Psoas muscle (tissue), 8 donors: ENCODE measurements around the gene MX2. TPM values are rescaled to one million over a fixed set of nuclear protein-coding genes. Genes with fewer than 3 reads are reported as not detected.

Source experiments
- ATAC-seq, 4 donors: fragments of 200-7000 bp; cut with Tn5 transposase; one replicate each; pipeline ENCODE4 v1.9.1; 2020; ENCODE audit warnings: moderate library complexity in 3 of 4, mild to moderate bottlenecking in 2 of 4
- DNase-seq, 2 donors: peaks; one replicate each; pipeline ENCODE4 v3.0.0-alpha.2; 2020
- H3K27ac ChIP-seq: fragments of 200-600 bp; one replicate; pipeline ENCODE4 v1.8.0; 2022
- H3K27me3 ChIP-seq, 3 donors: fragments of 200-600 bp in 1 of 3; one replicate each; pipeline versions ENCODE4 v1.6.1 to v1.8.0; 2013 to 2022; ENCODE audit warnings: low read length in 2 of 3, mild to moderate bottlenecking in 2 of 3, moderate library complexity in 1 of 3; ENCODE audit not compliant: insufficient read depth in 3 of 3
- H3K36me3 ChIP-seq, 2 donors: fragments of 200-600 bp in 1 of 2; one replicate each; pipeline versions ENCODE4 v1.6.1 to v1.8.0; 2013 to 2022; ENCODE audit warnings: low read depth in 1 of 2, mild to moderate bottlenecking in 1 of 2, moderate library complexity in 1 of 2; ENCODE audit not compliant: insufficient read depth in 1 of 2
- H3K4me1 ChIP-seq: fragments of 200-600 bp; one replicate; pipeline ENCODE4 v1.8.0; 2022
- H3K4me3 ChIP-seq: fragments of 200-600 bp; one replicate; pipeline ENCODE4 v1.8.0; 2022; ENCODE audit warnings: mild to moderate bottlenecking
- H3K9me3 ChIP-seq: fragments of 200-600 bp; one replicate; pipeline ENCODE4 v1.8.0; 2022
- CTCF ChIP-seq: fragments of 200-600 bp; IDR thresholded peaks from one replicate; pipeline ENCODE4 v1.8.0; 2022; ENCODE audit warnings: antibody characterized with exemption
- WGBS, 3 donors: extraction: QIAGEN DNeasy Blood & Tissue Kit; methylation state at CpG; one replicate each; pipeline versions ENCODE4 v1.1.6 to v1.1.7; 2013; 5-methylcytosine and 5-hydroxymethylcytosine counted together
- intact Hi-C, 2 donors: fragments of 100-400 bp; cut with DNase I; formaldehyde crosslinking; loops; one replicate each; pipeline versions ENCODE4 v1.11.0 to v1.14.2; 2022
- polyA plus RNA-seq, 3 donors: library from polyadenylated mRNA; stranded (reverse); fragments of 200-250 nt; gene quantifications; one replicate each; pipeline ENCODE4 v1.2.3, GENCODE V29; 2013
- total RNA-seq, 4 donors: library from RNA; stranded (reverse); fragmentation: NEBNext Ultra II Directional in 2 of 4; extraction: Animal tissue kit (Norgen Biotek cat#: 25700) in 2 of 4; gene quantifications; one replicate each; pipeline versions ENCODE4 v1.2.1 to v1.2.4, GENCODE V29; 2021 to 2023
- donor health status: healthy with polysubstance abuse.
- donor health status: DM: no; HTN: no; CAD: no; lungs with moderate emphysema.
- donor health status: Bipolar disorder and iron deficiency.
- donor health status: healthy.
- donor health status: DM: yes; HTN: yes; CAD: no.
- donor health status: DM: no; HTN: no; CAD: no.
- donor health status: DM: no; HTN: no; CAD: no.
- donor health status: DM: yes; HTN: yes; CAD: no.

Gene MX2
- total and polyA plus RNA-seq, 7 donors: 1.2 to 3.6 (median 2.7) TPM

- no peaks in the 10 kb centered on the region for H3K36me3 ChIP-seq
- no peak for TF ChIP-seq CTCF
- no peak overlapping the region for H3K4me3 ChIP-seq
- intact Hi-C loops: no loop called here
- no peaks in the 10 kb centered on the region for H3K4me1 ChIP-seq
- no peak overlapping the region for H3K27ac ChIP-seq
- H3K9me3 ChIP-seq: no peaks in the 10 kb centered on the region
- no peaks in the 10 kb centered on the region for H3K27me3 ChIP-seq
- 58 to 64% (median 64%) methylated on average over 22 of the region's 22 CpGs for WGBS, 3 donors
- peak in 3 of 4 donors; percentile 42 to 65 (median 47) for ATAC-seq
- peak; percentile 65 to 77 for DNase-seq
These were observed 1.6 kb upstream of the MX2 start for GRCh38 chr21:41360072-41360821.

DNA sequence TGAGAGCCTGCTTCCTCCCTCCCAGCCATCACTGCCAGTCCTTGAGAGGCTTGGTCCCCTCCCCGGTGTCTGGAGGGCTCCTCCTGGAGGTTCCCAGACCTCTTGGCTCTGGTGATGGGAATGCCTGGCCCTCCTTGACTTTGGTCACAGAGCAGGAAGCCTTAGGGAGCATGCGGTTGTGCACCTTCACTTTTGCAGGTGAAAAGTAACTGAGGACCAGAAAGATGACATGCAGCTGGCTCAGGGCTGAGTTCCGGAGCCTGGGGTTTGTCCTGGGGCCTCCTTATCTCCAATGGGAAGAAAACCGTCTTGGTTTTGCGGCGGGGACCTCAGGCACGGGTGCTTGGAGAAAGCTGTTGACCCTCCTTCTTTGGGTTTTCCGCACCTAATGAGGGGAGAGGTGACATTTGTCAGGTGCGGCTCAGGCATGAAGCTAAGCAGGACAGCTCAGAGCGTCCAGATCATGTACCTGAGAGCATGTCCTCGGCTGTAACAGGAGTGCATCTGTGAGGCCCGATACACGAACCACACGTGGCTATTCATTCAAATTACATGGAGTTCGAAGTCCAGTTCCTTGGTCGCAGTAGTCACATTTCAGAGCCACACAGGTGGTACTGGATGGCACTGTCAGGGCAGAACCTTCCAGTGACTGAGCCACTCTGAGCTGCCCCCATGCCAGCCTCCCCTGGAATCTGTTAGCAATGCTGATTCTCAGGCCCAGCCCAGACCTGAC is 608 bp upstream of the MX2 start:
- 82 to 87% (median 85%) methylated on average over 16 of the region's 16 CpGs for WGBS, 3 donors
- intact Hi-C loops: no loop called here
- DNase-seq: no peak
- no peaks in the 10 kb centered on the region for H3K4me1 ChIP-seq
- TF ChIP-seq CTCF: no peak
- no peaks in the 10 kb centered on the region for H3K27me3 ChIP-seq
- H3K4me3 ChIP-seq: peak overlapping the region; percentile 51
- peak in 1 of 4 donors; percentile 5 for ATAC-seq
- H3K36me3 ChIP-seq: no peaks in the 10 kb centered on the region
- H3K9me3 ChIP-seq: no peaks in the 10 kb centered on the region
- peak overlapping the region; percentile 62 for H3K27ac ChIP-seq

DNA sequence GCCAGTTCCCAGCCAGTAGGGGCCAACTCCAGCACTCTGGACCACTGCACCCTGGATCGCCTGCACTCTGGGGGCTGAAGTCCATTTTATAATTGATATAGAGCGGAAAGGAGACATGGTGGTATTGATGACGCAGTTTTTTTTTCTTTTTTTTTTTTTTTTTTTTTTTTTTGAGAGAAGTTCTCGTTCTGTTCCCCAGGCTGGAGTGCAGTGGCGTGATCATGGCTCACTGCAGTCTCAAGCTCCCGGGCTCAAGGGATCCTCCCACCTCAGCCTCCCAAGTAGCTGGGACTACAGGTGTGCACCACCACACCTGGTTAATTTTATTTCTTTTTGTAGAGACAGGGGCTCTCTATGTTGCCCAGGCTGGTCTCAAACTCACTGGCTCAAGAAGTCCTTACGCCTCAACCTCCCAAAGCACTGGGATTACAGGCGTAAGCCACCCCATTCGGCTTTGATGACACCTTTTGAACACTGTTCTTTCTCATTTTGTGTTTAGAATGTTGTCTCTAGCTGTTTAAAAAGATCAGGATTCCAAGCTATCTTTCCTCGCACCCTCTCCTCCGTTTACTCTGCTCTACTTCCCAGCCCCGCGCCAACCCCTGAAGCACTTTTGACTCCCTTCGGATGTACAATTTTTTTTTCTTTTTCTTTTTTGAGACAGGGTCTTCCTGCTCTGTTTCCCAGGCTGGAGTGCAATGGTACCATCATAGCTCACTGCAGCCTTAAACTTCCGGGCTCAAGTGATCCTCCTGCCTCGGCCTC is 960 bp downstream of the MX2 start:
- H3K36me3 ChIP-seq: no peaks in the 10 kb centered on the region
- peak overlapping the region; percentile 21 for H3K27ac ChIP-seq
- no peak for DNase-seq
- H3K4me1 ChIP-seq: no peaks in the 10 kb centered on the region
- peak in 1 of 4 donors; percentile 6 for ATAC-seq
- TF ChIP-seq CTCF: no peak
- WGBS, 3 donors: 87 to 89% (median 89%) methylated on average over 16 of the region's 16 CpGs
- no peaks in the 10 kb centered on the region for H3K27me3 ChIP-seq
- H3K4me3 ChIP-seq: peak overlapping the region; percentile 51
- H3K9me3 ChIP-seq: no peaks in the 10 kb centered on the region
- intact Hi-C loops: no loop called here

DNA sequence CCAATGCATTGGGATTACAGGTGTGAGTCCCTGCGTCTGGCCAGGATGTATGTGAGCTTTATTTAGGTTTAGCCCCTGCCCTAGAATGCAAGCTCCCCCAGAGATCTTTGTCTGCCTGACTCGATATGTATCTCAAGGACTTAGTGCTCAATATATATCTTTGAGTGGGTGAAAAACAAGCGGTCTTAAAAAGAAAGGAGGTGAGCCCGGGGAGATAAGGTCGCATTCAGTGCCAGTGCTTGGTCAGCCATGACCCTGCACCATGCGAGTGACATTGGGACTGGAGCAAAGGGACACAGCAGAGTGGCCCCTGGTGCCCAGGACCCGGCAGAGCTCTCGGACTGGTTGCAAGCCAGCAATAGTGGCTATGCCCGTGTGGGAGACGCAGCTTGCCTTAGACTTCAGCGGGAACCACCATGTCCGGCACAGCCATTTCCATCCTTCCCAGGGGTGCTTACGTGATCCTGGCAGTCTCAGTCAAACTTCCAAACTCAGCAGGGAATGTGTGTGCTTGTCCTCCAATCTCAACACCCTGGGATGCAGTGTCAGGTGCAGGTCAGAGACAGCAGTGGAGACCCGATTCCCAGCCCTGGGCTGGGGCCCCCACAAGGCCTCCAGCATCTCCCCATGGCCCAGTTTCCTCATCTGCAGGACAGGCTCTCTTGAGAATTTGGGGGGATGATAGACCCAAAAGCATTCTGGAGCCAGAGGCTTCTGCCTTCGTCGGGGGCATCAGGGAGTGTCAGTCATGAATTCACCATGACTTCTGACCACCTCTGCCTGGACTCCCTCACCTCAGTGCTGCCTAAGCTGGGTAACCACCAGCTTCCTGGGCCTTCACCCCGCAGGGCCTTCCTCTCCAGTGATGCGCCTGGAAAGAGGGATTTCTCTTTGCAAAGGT is 1.8 kb downstream of the MX2 start:
- intact Hi-C loops: no loop called here
- no peak for TF ChIP-seq CTCF
- WGBS, 3 donors: 92 to 93% (median 92%) methylated on average over 18 of the region's 18 CpGs
- ATAC-seq: no peak
- H3K36me3 ChIP-seq: no peaks in the 10 kb centered on the region
- DNase-seq: no peak
- no peaks in the 10 kb centered on the region for H3K4me1 ChIP-seq
- no peaks in the 10 kb centered on the region for H3K9me3 ChIP-seq
- H3K27me3 ChIP-seq: peaks cover 0 to 4% (median 0%) of the 10 kb centered on the region in 3 donors
- H3K4me3 ChIP-seq: no peak overlapping the region
- no peak overlapping the region for H3K27ac ChIP-seq
